Calu3 (cell line): ENCODE data around the gene CDC42EP1. TPM values are rescaled to one million over a fixed set of nuclear protein-coding genes. Genes with fewer than 3 reads are reported as not detected.

Experiments used
- Bru-seq: library from RNA; stranded (reverse); fragments of 400-500 nt; gene quantifications from one replicate; lab custom pipeline; 2021; lab: Mats Ljungman, UMichigan
- BruChase-seq, 2 experiments: library from RNA; stranded (reverse); fragments of 400-500 nt; gene quantifications; one replicate each; lab custom pipeline; 2021; lab: Mats Ljungman, UMichigan
- BruUV-seq: library from RNA; stranded (reverse); fragments of 400-500 nt; replicated peaks from 2 replicates; lab custom pipeline; 2021; lab: Mats Ljungman, UMichigan
- CTCF ChIA-PET: fragments of 300-600 bp; sonication (Branson Sonifier 250); formaldehyde crosslinking; loops from one replicate; lab custom pipeline; 2022; ENCODE audit warnings: antibody characterized with exemption; lab: Charles Lee
- DNase-seq: peaks from one replicate; pipeline ENCODE4 v3.0.0; 2022
- H3K27ac Mint-ChIP-seq: one replicate; pipeline ENCODE4 v1.8.0; 2022; ENCODE audit warnings: mixed read lengths; ENCODE audit not compliant: unreplicated experiment
- H3K27me3 Mint-ChIP-seq: one replicate; pipeline ENCODE4 v1.8.0; 2022; ENCODE audit warnings: mixed read lengths; ENCODE audit not compliant: unreplicated experiment
- H3K36me3 Mint-ChIP-seq: one replicate; pipeline ENCODE4 v1.8.0; 2022; ENCODE audit warnings: mild to moderate bottlenecking, moderate library complexity, mixed read lengths; ENCODE audit not compliant: insufficient read depth, unreplicated experiment
- H3K4me1 Mint-ChIP-seq: one replicate; pipeline ENCODE4 v1.8.0; 2022; ENCODE audit warnings: mild to moderate bottlenecking, low read depth, mixed read lengths; ENCODE audit not compliant: unreplicated experiment
- H3K4me3 Mint-ChIP-seq: one replicate; pipeline ENCODE4 v1.8.0; 2022; ENCODE audit warnings: mild to moderate bottlenecking, low read depth, moderate library complexity, mixed read lengths; ENCODE audit not compliant: unreplicated experiment
- H3K9me3 Mint-ChIP-seq: one replicate; pipeline ENCODE4 v1.8.0; 2022; ENCODE audit warnings: low read depth, mixed read lengths; ENCODE audit not compliant: unreplicated experiment
- CTCF ChIP-seq: fragments of 200-600 bp; IDR thresholded peaks from one replicate; pipeline ENCODE4 v1.8.0; 2022; ENCODE audit warnings: antibody characterized with exemption; ENCODE audit not compliant: unreplicated experiment
- intact Hi-C: fragments of 100-400 bp; cut with micrococcal nuclease; formaldehyde crosslinking; loops from one replicate; pipeline ENCODE4 v1.10.0; 2022; ENCODE audit not compliant: unreplicated experiment
- long read RNA-seq: library from polyadenylated mRNA; stranded (forward); transcript quantifications from one replicate; pipeline ENCODE4 v2.0.0, GENCODE V29; 2022
- total RNA-seq: library from RNA; stranded (reverse); gene quantifications from 2 replicates; pipeline ENCODE4 v1.2.3, GENCODE V29; 2022

CDC42EP1 gene
- total RNA-seq (156 and 162 TPM in 2 replicates), Bru-seq, nascent RNA (percentile 95 among the genes with signal in this experiment), BruChase-seq, experiment 1, labeled RNA remaining after a 6-hour chase (percentile 95 among the genes with signal in this experiment), BruChase-seq, experiment 2, labeled RNA remaining after a 2-hour chase (percentile 97 among the genes with signal in this experiment)
- long read RNA-seq, transcript CDC42EP1-201 (3 exons, 2,181 nt) = major isoform, 105 of 250 reads
- long read RNA-seq, partial matches to known transcripts = 74 of 250 reads
- long read RNA-seq, other reads (novel, unspliced or antisense) = 71 of 250 reads

GRCh38 chr22:37559901-37560607 lies at the start of gene CDC42EP1:
TSS of gene CDC42EP1 (plus strand) at chr22:37560480. CDS start at chr22:37566350, 5,870 bp downstream.
- Mint-ChIP-seq H3K27ac (peak within 1 kb of the TSS; percentile 100), H3K9me3 (no peaks in the 10 kb centered on the region), H3K36me3 (peaks cover 89% of the 10 kb centered on the region), H3K4me1 (peaks cover 78% of the 10 kb centered on the region), H3K4me3 (peak within 1 kb of the TSS; percentile 87), H3K27me3 (no peaks in the 10 kb centered on the region)
- peak; percentile 71 for DNase-seq
- TF ChIP-seq CTCF = no peak
- no TSS peak for BruUV-seq
- intact Hi-C loops = no loop called here
- CTCF ChIA-PET = interaction anchor here (0.6 to 1.3 kb wide), 3 partner anchors 10 to 102 kb away, joined by 3 to 6 read pairs (median 3); no protein-coding TSS in a partner anchor

- peak overlapping the region; percentile 98 for H3K27ac Mint-ChIP-seq
- CTCF ChIA-PET = interaction anchor here (0.6 to 1.8 kb wide), 6 partner anchors 10 to 148 kb away, joined by 3 to 13 read pairs (median 8); no protein-coding TSS in a partner anchor
- peaks cover 57% of the 10 kb centered on the region for H3K4me1 Mint-ChIP-seq
- H3K36me3 Mint-ChIP-seq = peaks cover 74% of the 10 kb centered on the region
- no peaks in the 10 kb centered on the region for H3K27me3 Mint-ChIP-seq
- peaks cover 2% of the 10 kb centered on the region for H3K9me3 Mint-ChIP-seq
- DNase-seq = no peak
- TF ChIP-seq CTCF = no peak
- intact Hi-C loops = no loop called here
- peak overlapping the region; percentile 63 for H3K4me3 Mint-ChIP-seq
- BruUV-seq = no TSS peak
Observed at GRCh38 chr22:37511395-37512104, 48.7 kb upstream of the CDC42EP1 start.

GRCh38 chr22:37514526-37515051 lies 45.7 kb upstream of the CDC42EP1 start:
- no TSS peak for BruUV-seq
- CTCF ChIA-PET = no interaction called here

More at GRCh38 chr22:37514526-37515051, 45.7 kb upstream of the CDC42EP1 start:
- TF ChIP-seq CTCF = no peak
- H3K9me3 Mint-ChIP-seq = peaks cover 2% of the 10 kb centered on the region
- H3K27ac Mint-ChIP-seq = peak overlapping the region; percentile 66
- DNase-seq = no peak
- no peak overlapping the region for H3K4me3 Mint-ChIP-seq
- H3K36me3 Mint-ChIP-seq = peaks cover 89% of the 10 kb centered on the region
- intact Hi-C loops = no loop called here
- no peaks in the 10 kb centered on the region for H3K27me3 Mint-ChIP-seq
- peaks cover 50% of the 10 kb centered on the region for H3K4me1 Mint-ChIP-seq
